WTC11 (cell line): Measurements from ENCODE around the gene PDLIM5.

ENCODE experiments used
- ARID4B ChIP-seq: sonication (generic); formaldehyde crosslinking; IDR thresholded peaks from 2 replicates; pipeline ENCODE4 v1.8.0; 2023; ENCODE audit warnings: missing genetic modification reagents, mild to moderate bottlenecking, borderline replicate concordance
- CTCF ChIP-seq: fragments of 200-600 bp; IDR thresholded peaks from 2 replicates; pipeline ENCODE4 v1.8.0; 2022; ENCODE audit warnings: antibody characterized with exemption
- ETV6 ChIP-seq: sonication (generic); formaldehyde crosslinking; IDR thresholded peaks from 2 replicates; pipeline ENCODE4 v1.8.1; 2022; ENCODE audit warnings: mild to moderate bottlenecking, missing genetic modification reagents
- MXD4 ChIP-seq: fragments of 250-450 bp; sonication (Bioruptor Pico); IDR thresholded peaks from 2 replicates; pipeline ENCODE4 v1.8.0; 2021; ENCODE audit warnings: mild to moderate bottlenecking, moderate library complexity, borderline replicate concordance
- TEAD4 ChIP-seq: sonication (generic); formaldehyde crosslinking; IDR thresholded peaks from 2 replicates; pipeline ENCODE4 v1.8.0; 2022; ENCODE audit warnings: mild to moderate bottlenecking, missing genetic modification reagents
- TF ChIP-seq, protein P1 (sequence below): sonication (generic); formaldehyde crosslinking; IDR thresholded peaks from 2 replicates; pipeline ENCODE4 v1.8.0; 2022; ENCODE audit warnings: mild to moderate bottlenecking, missing genetic modification reagents

- TF ChIP-seq CTCF = no peak
- TF ChIP-seq ETV6 (CRISPR knock-in tag) = no peak
- TF ChIP-seq ARID4B (CRISPR knock-in tag) = no peak
- TF ChIP-seq MXD4 (CRISPR knock-in tag) = no peak
- TF ChIP-seq TEAD4 = no peak
- TF ChIP-seq, protein P1, sequence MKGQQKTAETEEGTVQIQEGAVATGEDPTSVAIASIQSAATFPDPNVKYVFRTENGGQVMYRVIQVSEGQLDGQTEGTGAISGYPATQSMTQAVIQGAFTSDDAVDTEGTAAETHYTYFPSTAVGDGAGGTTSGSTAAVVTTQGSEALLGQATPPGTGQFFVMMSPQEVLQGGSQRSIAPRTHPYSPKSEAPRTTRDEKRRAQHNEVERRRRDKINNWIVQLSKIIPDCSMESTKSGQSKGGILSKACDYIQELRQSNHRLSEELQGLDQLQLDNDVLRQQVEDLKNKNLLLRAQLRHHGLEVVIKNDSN (CRISPR knock-in tag) = no peak
Observed at GRCh38 chr4:94641702-94642560, 190.2 kb downstream of the PDLIM5 start.
